Fibroblast of lung (primary cell): ENCODE measurements around the gene ABCG4. TPM values are rescaled to one million over a fixed set of nuclear protein-coding genes. Genes with fewer than 3 reads are reported as not detected.

ENCODE experiments used
- DNase-seq, 2 donors: peaks; one replicate each; pipeline versions ENCODE4 v3.0.0 to v3.0.0-alpha.2; 2010; ENCODE audit warnings: low read depth in 2 of 2
- H2AFZ ChIP-seq: 2 replicates; pipeline ENCODE4 v1.5.1; 2012; ENCODE audit warnings: low read length, control low read depth, inconsistent platforms
- H3K27ac ChIP-seq: 2 replicates; pipeline ENCODE4 v1.5.1; 2011; ENCODE audit warnings: low read length, control low read depth; ENCODE audit not compliant: insufficient read depth
- H3K27me3 ChIP-seq: 2 replicates; pipeline ENCODE4 v1.5.1; 2011; ENCODE audit warnings: mild to moderate bottlenecking, low read length; ENCODE audit not compliant: control insufficient read depth, insufficient read depth
- H3K36me3 ChIP-seq: 2 replicates; pipeline ENCODE4 v1.5.1; 2011; ENCODE audit warnings: low read length; ENCODE audit not compliant: control insufficient read depth, insufficient read depth
- H3K4me1 ChIP-seq: 2 replicates; pipeline ENCODE4 v1.5.1; 2011; ENCODE audit warnings: low read length; ENCODE audit not compliant: control insufficient read depth, insufficient read depth; ENCODE audit errors: extremely low read depth
- H3K4me2 ChIP-seq: 2 replicates; pipeline ENCODE4 v1.5.1; 2011; ENCODE audit warnings: low read length, control low read depth; ENCODE audit not compliant: insufficient read depth; ENCODE audit errors: extremely low read depth
- H3K4me3 ChIP-seq, 4 experiments: fragments of 200-600 bp in 1 of 4; sonication (generic) in 1 of 4; replicated peaks in 1 of 4; 2 replicates each; pipeline ENCODE4 v1.5.1; 2011 to 2016; ENCODE audit warnings: low read length in 4 of 4, low read depth in 3 of 4, mild to moderate bottlenecking in 3 of 4, control low read depth in 2 of 4, inconsistent platforms in 1 of 4, mixed read lengths in 1 of 4; ENCODE audit not compliant: insufficient read depth in 1 of 4; ENCODE audit errors: control extremely low read depth in 1 of 4
- H3K79me2 ChIP-seq: 2 replicates; pipeline ENCODE4 v1.5.1; 2012; ENCODE audit warnings: mild to moderate bottlenecking, low read length, inconsistent platforms; ENCODE audit not compliant: control insufficient read depth, insufficient read depth
- H3K9ac ChIP-seq: 2 replicates; pipeline ENCODE4 v1.5.1; 2011; ENCODE audit warnings: mild to moderate bottlenecking, low read length, control low read depth; ENCODE audit not compliant: insufficient read depth
- H3K9me3 ChIP-seq: 2 replicates; pipeline ENCODE4 v1.5.1; 2012; ENCODE audit warnings: low read depth, low read length; ENCODE audit not compliant: control insufficient read depth, insufficient read depth
- H4K20me1 ChIP-seq: 2 replicates; pipeline ENCODE4 v1.5.1; 2011; ENCODE audit warnings: low read length; ENCODE audit not compliant: control insufficient read depth, insufficient read depth; ENCODE audit errors: extremely low read depth
- EZH2 ChIP-seq: IDR thresholded peaks from 2 replicates; pipeline ENCODE4 v1.5.1; 2012; ENCODE audit warnings: low read length, control low read depth, mild to moderate bottlenecking; ENCODE audit errors: missing control alignments
- polyA plus RNA-seq, 2 donors: library from polyadenylated mRNA; depleted of rRNA in 1 of 2; stranded (reverse) in 1 of 2; unstranded in 1 of 2; fragments of >200 nt; gene quantifications; 2 replicates each; pipeline ENCODE4 v1.2.1, GENCODE V29; 2011 to 2012; ENCODE audit warnings: missing spikeins in 1 of 2
- total RNA-seq: library from RNA; depleted of rRNA; stranded (reverse); fragments of >200 nt; gene quantifications from 2 replicates; pipeline ENCODE4 v1.2.1, GENCODE V29; 2014
- TF ChIP-seq, protein P1 (sequence below), 2 donors: IDR thresholded peaks in 1 of 2; conservative IDR thresholded peaks in 1 of 2; 1 replicate in 1 of 2; 2 replicates in 1 of 2; pipeline ENCODE4 v1.5.1; 2011 to 2012; ENCODE audit warnings: low read length in 2 of 2, control low read depth in 1 of 2, inconsistent platforms in 1 of 2, low read depth in 1 of 2, mild to moderate bottlenecking in 1 of 2

ABCG4 gene
- total and polyA plus RNA-seq, 2 donors (not counting 1 experiment from before 2014, with no cell fraction given), result 0.12 to 0.17 TPM

DNA sequence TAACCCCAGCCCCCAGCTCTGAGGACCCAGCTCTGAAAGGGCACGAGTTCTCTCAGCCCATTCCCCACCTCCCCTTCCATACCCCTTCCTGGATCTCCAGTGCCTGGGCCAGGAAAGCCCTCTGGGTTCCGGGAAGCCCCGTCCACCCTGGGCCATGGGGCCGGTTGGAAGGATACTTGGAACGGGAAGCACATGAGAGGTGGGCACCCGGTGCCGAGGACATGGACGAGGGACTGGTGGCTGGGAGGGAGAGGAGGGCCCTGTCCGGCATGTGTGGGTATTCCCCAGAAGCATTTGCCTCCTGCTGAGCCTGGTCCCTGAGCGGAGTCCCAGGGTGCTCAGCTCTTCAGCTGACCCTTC, 32.6 kb upstream of the ABCG4 start:
- no peaks in the 10 kb centered on the region for H3K79me2 ChIP-seq
- no peak overlapping the region for H3K27ac ChIP-seq
- DNase-seq, result no peak
- no peaks in the 10 kb centered on the region for H3K9me3 ChIP-seq
- TF ChIP-seq, protein P1, sequence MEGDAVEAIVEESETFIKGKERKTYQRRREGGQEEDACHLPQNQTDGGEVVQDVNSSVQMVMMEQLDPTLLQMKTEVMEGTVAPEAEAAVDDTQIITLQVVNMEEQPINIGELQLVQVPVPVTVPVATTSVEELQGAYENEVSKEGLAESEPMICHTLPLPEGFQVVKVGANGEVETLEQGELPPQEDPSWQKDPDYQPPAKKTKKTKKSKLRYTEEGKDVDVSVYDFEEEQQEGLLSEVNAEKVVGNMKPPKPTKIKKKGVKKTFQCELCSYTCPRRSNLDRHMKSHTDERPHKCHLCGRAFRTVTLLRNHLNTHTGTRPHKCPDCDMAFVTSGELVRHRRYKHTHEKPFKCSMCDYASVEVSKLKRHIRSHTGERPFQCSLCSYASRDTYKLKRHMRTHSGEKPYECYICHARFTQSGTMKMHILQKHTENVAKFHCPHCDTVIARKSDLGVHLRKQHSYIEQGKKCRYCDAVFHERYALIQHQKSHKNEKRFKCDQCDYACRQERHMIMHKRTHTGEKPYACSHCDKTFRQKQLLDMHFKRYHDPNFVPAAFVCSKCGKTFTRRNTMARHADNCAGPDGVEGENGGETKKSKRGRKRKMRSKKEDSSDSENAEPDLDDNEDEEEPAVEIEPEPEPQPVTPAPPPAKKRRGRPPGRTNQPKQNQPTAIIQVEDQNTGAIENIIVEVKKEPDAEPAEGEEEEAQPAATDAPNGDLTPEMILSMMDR (conservative IDR thresholded peaks at IDR 0.05 in 1 of 2, IDR thresholded peaks at IDR 0.05 in 1 of 2; ENCODE audit: low read depth in 1 of 2, low read length in 2 of 2), result no peak
- no peak for TF ChIP-seq EZH2
- no peak overlapping the region for H3K9ac ChIP-seq
- H3K4me1 ChIP-seq, result peaks cover 8% of the 10 kb centered on the region
- H3K27me3 ChIP-seq, result no peaks in the 10 kb centered on the region
- no peak overlapping the region for H2AFZ ChIP-seq
- no peaks in the 10 kb centered on the region for H4K20me1 ChIP-seq
- peaks cover 10% of the 10 kb centered on the region for H3K36me3 ChIP-seq
- no peak overlapping the region for H3K4me2 ChIP-seq
- no peak overlapping the region for H3K4me3 ChIP-seq

DNA sequence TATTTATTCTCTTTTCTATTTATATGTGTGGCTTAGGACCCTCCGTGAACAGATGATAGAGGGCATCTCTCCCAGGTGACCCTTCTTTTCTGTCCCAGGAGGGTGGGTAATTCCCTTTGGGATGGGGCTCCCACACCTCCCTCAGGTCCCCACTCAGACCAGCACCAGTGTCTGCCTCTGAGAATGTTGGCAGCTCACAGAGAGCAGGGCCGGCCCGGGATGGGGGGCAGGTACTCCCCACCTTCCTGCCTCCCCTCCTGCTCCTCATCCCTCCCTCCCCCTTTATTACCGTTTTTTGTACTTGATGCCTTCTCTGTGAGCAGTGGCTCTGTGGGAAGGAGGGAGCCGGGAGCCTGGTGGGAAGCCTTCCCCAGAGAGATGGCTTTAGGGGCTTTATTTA, 32.3 kb upstream of the ABCG4 start:
- H3K27me3 ChIP-seq, result no peaks in the 10 kb centered on the region
- H3K79me2 ChIP-seq, result peaks cover 1% of the 10 kb centered on the region
- no peak overlapping the region for H2AFZ ChIP-seq
- H3K36me3 ChIP-seq, result peaks cover 8% of the 10 kb centered on the region
- H3K9me3 ChIP-seq, result no peaks in the 10 kb centered on the region
- no peak overlapping the region for H3K27ac ChIP-seq
- H3K9ac ChIP-seq, result no peak overlapping the region
- no peak overlapping the region for H3K4me3 ChIP-seq
- no peak for DNase-seq
- H3K4me1 ChIP-seq, result peaks cover 8% of the 10 kb centered on the region
- H4K20me1 ChIP-seq, result no peaks in the 10 kb centered on the region
- no peak for TF ChIP-seq EZH2
- TF ChIP-seq, protein P1 (conservative IDR thresholded peaks at IDR 0.05 in 1 of 2, IDR thresholded peaks at IDR 0.05 in 1 of 2; ENCODE audit: low read depth in 1 of 2, low read length in 2 of 2), result no peak
- H3K4me2 ChIP-seq, result no peak overlapping the region

DNA sequence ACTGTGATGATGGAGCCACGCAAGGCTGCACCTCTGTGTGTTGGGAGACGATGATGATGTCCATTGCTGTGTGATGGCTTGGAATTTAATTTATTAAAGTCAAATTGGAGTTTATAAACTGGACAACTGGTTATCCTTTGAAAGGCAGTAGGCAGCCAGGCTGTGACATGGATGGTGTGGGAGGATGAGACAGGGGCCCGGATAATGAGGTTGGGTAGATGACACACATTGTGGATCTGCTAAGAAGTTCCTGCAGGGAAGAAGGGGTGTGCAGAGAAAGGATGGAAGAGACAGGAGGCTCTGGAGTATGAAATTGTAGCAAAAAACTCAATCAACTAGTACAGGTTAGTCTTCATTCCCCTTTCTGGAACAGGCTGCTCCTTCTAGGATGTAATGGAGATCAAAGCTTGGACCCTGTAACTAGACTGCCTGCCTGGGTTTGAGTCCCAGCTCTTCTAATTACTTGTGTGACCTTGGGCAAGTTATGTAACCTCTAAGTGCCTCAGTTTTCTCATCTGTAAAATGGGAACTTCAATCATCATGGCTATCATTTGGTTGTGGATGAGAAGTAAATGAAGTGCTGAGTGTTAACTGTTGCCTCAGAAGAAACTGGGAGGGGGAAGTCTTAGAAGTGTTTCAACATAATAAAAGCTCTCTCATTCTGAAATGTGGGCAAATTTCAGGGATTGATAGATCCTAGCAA, 31.7 kb upstream of the ABCG4 start:
- no peak overlapping the region for H3K4me3 ChIP-seq
- DNase-seq, result no peak
- H3K27ac ChIP-seq, result no peak overlapping the region
- no peaks in the 10 kb centered on the region for H3K27me3 ChIP-seq
- no peaks in the 10 kb centered on the region for H3K9me3 ChIP-seq
- peaks cover 10% of the 10 kb centered on the region for H3K4me1 ChIP-seq
- H3K9ac ChIP-seq, result no peak overlapping the region
- H3K36me3 ChIP-seq, result peaks cover 8% of the 10 kb centered on the region
- no peak for TF ChIP-seq EZH2
- TF ChIP-seq, protein P1 (conservative IDR thresholded peaks at IDR 0.05 in 1 of 2, IDR thresholded peaks at IDR 0.05 in 1 of 2; ENCODE audit: low read depth in 1 of 2, low read length in 2 of 2), result no peak
- H4K20me1 ChIP-seq, result no peaks in the 10 kb centered on the region
- no peak overlapping the region for H3K4me2 ChIP-seq
- H3K79me2 ChIP-seq, result peaks cover 7% of the 10 kb centered on the region
- no peak overlapping the region for H2AFZ ChIP-seq
